ENCODE measurements around the gene B4GALT1. TPM values are rescaled to one million over a fixed set of nuclear protein-coding genes. Genes with fewer than 3 reads are reported as not detected.

B4GALT1 gene
- total RNA-seq, 1 donor from 2014 or later, result 7.5 TPM

- no peak overlapping the region for H3K27ac Mint-ChIP-seq
- no peaks in the 10 kb centered on the region for H3K4me1 ChIP-seq
- H3K9me3 ChIP-seq (ENCODE audit: low read depth), result no peaks in the 10 kb centered on the region
- TF ChIP-seq EZH2 (IDR thresholded peaks at IDR 0.05) (no peak), EZH2phosphoT487 (IDR thresholded peaks at IDR 0.05) (no peak)
- DNase-seq (ENCODE audit: low spot score), result no peak
- H3K79me2 ChIP-seq (ENCODE audit: low read depth), result no peaks in the 10 kb centered on the region
- H3K4me1 Mint-ChIP-seq, result peaks cover 13% of the 10 kb centered on the region
- H3K9me3 Mint-ChIP-seq, result peaks cover 2% of the 10 kb centered on the region
- peaks cover 5% of the 10 kb centered on the region for H3K27me3 ChIP-seq
- H3K27ac ChIP-seq, result no peak overlapping the region
- no peak overlapping the region for H3K4me2 ChIP-seq
- no peak overlapping the region for H3K4me3 ChIP-seq
- H3K4me3 Mint-ChIP-seq, result no peak overlapping the region
- no peak overlapping the region for H3K9ac ChIP-seq
- H3K27me3 Mint-ChIP-seq (ENCODE audit: insufficient read depth, low read depth), result peaks cover 34% of the 10 kb centered on the region
- H4K20me1 ChIP-seq (ENCODE audit: low read depth), result no peaks in the 10 kb centered on the region
- H3K36me3 Mint-ChIP-seq, result no peaks in the 10 kb centered on the region
- H2AFZ ChIP-seq (replicated peaks), result no peak overlapping the region
- H3F3A ChIP-seq (ENCODE audit: low read depth), result no peaks in the 10 kb centered on the region
- no peaks in the 10 kb centered on the region for H3K36me3 ChIP-seq
Measured at GRCh38 chr9:33186457-33187168, 19.5 kb upstream of the B4GALT1 start.

- H3K79me2 ChIP-seq (ENCODE audit: low read depth), result no peaks in the 10 kb centered on the region
- H4K20me1 ChIP-seq (ENCODE audit: low read depth), result no peaks in the 10 kb centered on the region
- Mint-ChIP-seq H3K4me1 (peaks cover 13% of the 10 kb centered on the region), H3K27ac (no peak overlapping the region), H3K36me3 (no peaks in the 10 kb centered on the region), H3K4me3 (no peak overlapping the region), H3K9me3 (peaks cover 2% of the 10 kb centered on the region), H3K27me3 (ENCODE audit: insufficient read depth, low read depth) (peaks cover 32% of the 10 kb centered on the region)
- DNase-seq (ENCODE audit: low spot score), result no peak
- H2AFZ ChIP-seq (replicated peaks), result no peak overlapping the region
- no peak overlapping the region for H3K27ac ChIP-seq
- no peak for TF ChIP-seq EZH2phosphoT487 (IDR thresholded peaks at IDR 0.05)
- TF ChIP-seq EZH2 (IDR thresholded peaks at IDR 0.05), result no peak
- TF ChIP-seq, protein P1, sequence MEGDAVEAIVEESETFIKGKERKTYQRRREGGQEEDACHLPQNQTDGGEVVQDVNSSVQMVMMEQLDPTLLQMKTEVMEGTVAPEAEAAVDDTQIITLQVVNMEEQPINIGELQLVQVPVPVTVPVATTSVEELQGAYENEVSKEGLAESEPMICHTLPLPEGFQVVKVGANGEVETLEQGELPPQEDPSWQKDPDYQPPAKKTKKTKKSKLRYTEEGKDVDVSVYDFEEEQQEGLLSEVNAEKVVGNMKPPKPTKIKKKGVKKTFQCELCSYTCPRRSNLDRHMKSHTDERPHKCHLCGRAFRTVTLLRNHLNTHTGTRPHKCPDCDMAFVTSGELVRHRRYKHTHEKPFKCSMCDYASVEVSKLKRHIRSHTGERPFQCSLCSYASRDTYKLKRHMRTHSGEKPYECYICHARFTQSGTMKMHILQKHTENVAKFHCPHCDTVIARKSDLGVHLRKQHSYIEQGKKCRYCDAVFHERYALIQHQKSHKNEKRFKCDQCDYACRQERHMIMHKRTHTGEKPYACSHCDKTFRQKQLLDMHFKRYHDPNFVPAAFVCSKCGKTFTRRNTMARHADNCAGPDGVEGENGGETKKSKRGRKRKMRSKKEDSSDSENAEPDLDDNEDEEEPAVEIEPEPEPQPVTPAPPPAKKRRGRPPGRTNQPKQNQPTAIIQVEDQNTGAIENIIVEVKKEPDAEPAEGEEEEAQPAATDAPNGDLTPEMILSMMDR (IDR thresholded peaks at IDR 0.05), result no peak
- no peaks in the 10 kb centered on the region for H3F3A ChIP-seq (ENCODE audit: low read depth)
- peaks cover 5% of the 10 kb centered on the region for H3K27me3 ChIP-seq
- no peaks in the 10 kb centered on the region for H3K9me3 ChIP-seq (ENCODE audit: low read depth)
- H3K9ac ChIP-seq, result no peak overlapping the region
- no peaks in the 10 kb centered on the region for H3K4me1 ChIP-seq
- H3K36me3 ChIP-seq, result no peaks in the 10 kb centered on the region
- H3K4me2 ChIP-seq, result no peak overlapping the region
- no peak overlapping the region for H3K4me3 ChIP-seq
Measured at GRCh38 chr9:33185858-33186257, 18.7 kb upstream of the B4GALT1 start.

DNA sequence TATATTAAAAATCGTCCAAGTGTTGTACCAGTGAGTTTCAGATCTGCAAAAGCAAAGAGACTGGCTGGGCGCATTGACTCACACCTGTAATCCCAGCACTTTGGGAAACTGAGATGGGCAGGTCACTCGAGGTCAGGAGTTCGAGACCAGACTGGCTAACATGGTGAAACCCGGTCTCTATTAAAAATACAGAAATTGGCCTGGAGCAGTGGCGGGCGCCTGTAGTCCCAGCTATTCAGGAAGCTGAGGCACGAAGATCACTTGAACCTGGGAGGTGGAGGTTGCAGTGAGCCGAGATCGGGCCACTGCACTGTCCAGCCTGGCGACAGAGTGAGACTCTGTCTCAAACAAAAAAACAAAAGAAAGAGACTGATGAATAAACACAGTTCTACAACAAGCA, 18.3 kb upstream of the B4GALT1 start:
- Mint-ChIP-seq H3K4me1 (peaks cover 13% of the 10 kb centered on the region), H3K27me3 (ENCODE audit: insufficient read depth, low read depth) (peaks cover 35% of the 10 kb centered on the region), H3K27ac (no peak overlapping the region), H3K36me3 (no peaks in the 10 kb centered on the region), H3K9me3 (peaks cover 2% of the 10 kb centered on the region), H3K4me3 (no peak overlapping the region)
- peaks cover 5% of the 10 kb centered on the region for H3K27me3 ChIP-seq
- H3K27ac ChIP-seq, result no peak overlapping the region
- no peak overlapping the region for H2AFZ ChIP-seq (replicated peaks)
- TF ChIP-seq, protein P1 (IDR thresholded peaks at IDR 0.05), result no peak
- TF ChIP-seq EZH2 (IDR thresholded peaks at IDR 0.05), result no peak
- no peak for TF ChIP-seq EZH2phosphoT487 (IDR thresholded peaks at IDR 0.05)
- H3K79me2 ChIP-seq (ENCODE audit: low read depth), result no peaks in the 10 kb centered on the region
- H3K4me2 ChIP-seq, result no peak overlapping the region
- no peaks in the 10 kb centered on the region for H3K4me1 ChIP-seq
- H4K20me1 ChIP-seq (ENCODE audit: low read depth), result no peaks in the 10 kb centered on the region
- no peak overlapping the region for H3K9ac ChIP-seq
- H3K9me3 ChIP-seq (ENCODE audit: low read depth), result no peaks in the 10 kb centered on the region
- no peaks in the 10 kb centered on the region for H3F3A ChIP-seq (ENCODE audit: low read depth)
- no peak overlapping the region for H3K4me3 ChIP-seq
- no peak for DNase-seq (ENCODE audit: low spot score)
- H3K36me3 ChIP-seq, result no peaks in the 10 kb centered on the region

GRCh38 chr9:33184963-33185362, 17.8 kb upstream of the B4GALT1 start:
- no peaks in the 10 kb centered on the region for H3K36me3 ChIP-seq
- no peak overlapping the region for H3K4me3 Mint-ChIP-seq
- H3K27ac ChIP-seq, result no peak overlapping the region

More at GRCh38 chr9:33184963-33185362, 17.8 kb upstream of the B4GALT1 start:
- Mint-ChIP-seq H3K9me3 (peaks cover 2% of the 10 kb centered on the region), H3K36me3 (no peaks in the 10 kb centered on the region), H3K27me3 (ENCODE audit: insufficient read depth, low read depth) (peaks cover 38% of the 10 kb centered on the region), H3K27ac (no peak overlapping the region), H3K4me1 (peaks cover 13% of the 10 kb centered on the region)
- Histone ChIP-seq H2AFZ (replicated peaks) (no peak overlapping the region), H3K4me3 (no peak overlapping the region), H4K20me1 (ENCODE audit: low read depth) (no peaks in the 10 kb centered on the region), H3K9ac (no peak overlapping the region), H3K4me1 (no peaks in the 10 kb centered on the region), H3K4me2 (no peak overlapping the region), H3K79me2 (ENCODE audit: low read depth) (no peaks in the 10 kb centered on the region), H3K27me3 (peaks cover 5% of the 10 kb centered on the region), H3K9me3 (ENCODE audit: low read depth) (no peaks in the 10 kb centered on the region), H3F3A (ENCODE audit: low read depth) (no peaks in the 10 kb centered on the region)
- DNase-seq (ENCODE audit: low spot score), result no peak
- TF ChIP-seq, protein P1 (IDR thresholded peaks at IDR 0.05), result no peak
- TF ChIP-seq EZH2phosphoT487 (IDR thresholded peaks at IDR 0.05) (no peak), EZH2 (IDR thresholded peaks at IDR 0.05) (no peak)

All from neural progenitor cell (in vitro differentiated cells).